Aorta (tissue), 5 donors: ENCODE measurements around the gene KRT82. TPM values are rescaled to one million over a fixed set of nuclear protein-coding genes. Genes with fewer than 3 reads are reported as not detected.

Experiments used
- ATAC-seq: fragments of 200-7000 bp; cut with Tn5 transposase; one replicate; pipeline ENCODE4 v1.9.1; 2022; ENCODE audit warnings: moderate library complexity; ENCODE audit not compliant: low FRiP score
- DNase-seq, 2 donors: peaks; one replicate each; pipeline ENCODE4 v3.0.0-alpha.2; 2020
- H3K27ac ChIP-seq, 2 donors: one replicate each; pipeline ENCODE4 v1.5.1; 2013; ENCODE audit warnings: low read length in 2 of 2, mild to moderate bottlenecking in 2 of 2, moderate library complexity in 2 of 2, control low read depth in 1 of 2, inconsistent platforms in 1 of 2, low read depth in 1 of 2
- H3K27me3 ChIP-seq, 2 donors: one replicate each; pipeline ENCODE4 v1.6.1; 2013; ENCODE audit warnings: control low read depth in 1 of 2, low read length in 1 of 2, mild to moderate bottlenecking in 1 of 2, moderate library complexity in 1 of 2; ENCODE audit not compliant: insufficient read depth in 2 of 2, control insufficient read depth in 1 of 2
- H3K36me3 ChIP-seq, 2 donors: one replicate each; pipeline ENCODE4 v1.6.1; 2013; ENCODE audit warnings: control low read depth in 1 of 2, low read length in 1 of 2, mild to moderate bottlenecking in 1 of 2; ENCODE audit not compliant: insufficient read depth in 2 of 2, control insufficient read depth in 1 of 2
- H3K4me1 ChIP-seq, 2 donors: one replicate each; pipeline ENCODE4 v1.6.1; 2013; ENCODE audit warnings: low read length in 2 of 2, control low read depth in 1 of 2, mild to moderate bottlenecking in 1 of 2, moderate library complexity in 1 of 2; ENCODE audit not compliant: insufficient read depth in 2 of 2, control insufficient read depth in 1 of 2
- H3K4me3 ChIP-seq, 2 donors: one replicate each; pipeline ENCODE4 v1.5.1; 2013; ENCODE audit warnings: low read length in 2 of 2, control low read depth in 1 of 2, mild to moderate bottlenecking in 1 of 2
- H3K9me3 ChIP-seq: one replicate; pipeline ENCODE4 v1.6.1; 2013; ENCODE audit warnings: mild to moderate bottlenecking, low read length; ENCODE audit not compliant: control insufficient read depth
- WGBS, 2 donors: extraction: QIAGEN DNeasy Blood & Tissue Kit; methylation state at CpG; one replicate each; pipeline ENCODE4 v1.1.7; 2013; 5-methylcytosine and 5-hydroxymethylcytosine counted together
- intact Hi-C, 2 donors: fragments of 100-400 bp; cut with DNase I; formaldehyde crosslinking; loops; one replicate each; pipeline versions ENCODE4 v1.14.2 to v1.15.0; 2022
- polyA plus RNA-seq, 2 donors: library from polyadenylated mRNA; stranded (reverse); fragments of 200-250 nt; gene quantifications; one replicate each; pipeline ENCODE4 v1.2.3, GENCODE V29; 2013
- total RNA-seq, 2 donors: library from RNA; stranded (reverse); fragmentation: NEBNext Ultra II Directional; extraction: Animal tissue kit (Norgen Biotek cat#: 25700); gene quantifications; one replicate each; pipeline ENCODE4 v1.2.1, GENCODE V29; 2021
- donor health status: healthy with polysubstance abuse.
- donor health status: Bipolar disorder and iron deficiency.
- donor health status: DM: no; HTN: no; CAD: no.
- donor health status: DM: no; HTN: no; CAD: no.
- donor health status: DM: yes; HTN: yes; CAD: no.

KRT82 gene
- total and polyA plus RNA-seq, 4 donors: not detected

GRCh38 chr12:52358575-52359350 is 47.4 kb downstream of the KRT82 start:
- WGBS, 2 donors: 91 to 96% methylated on average over 5 of the region's 5 CpGs

GRCh38 chr12:52356762-52357580 is 49.2 kb downstream of the KRT82 start:
- Histone ChIP-seq H3K4me1 (no peaks in the 10 kb centered on the region), H3K27ac (no peak overlapping the region), H3K9me3 (no peaks in the 10 kb centered on the region), H3K27me3 (no peaks in the 10 kb centered on the region), H3K36me3 (no peaks in the 10 kb centered on the region), H3K4me3 (no peak overlapping the region)
- 93 to 95% methylated on average over 20 of the region's 20 CpGs for WGBS, 2 donors
- ATAC-seq (no peak), DNase-seq (peak in 1 of 2 donors; percentile 62)
- intact Hi-C loops: no loop called here

More at GRCh38 chr12:52358575-52359350, 47.4 kb downstream of the KRT82 start:
- intact Hi-C loops: no loop called here
- peak in 1 of 2 donors; percentile 64 for DNase-seq
- no peaks in the 10 kb centered on the region for H3K9me3 ChIP-seq
- no peak overlapping the region for H3K27ac ChIP-seq
- no peaks in the 10 kb centered on the region for H3K27me3 ChIP-seq
- no peaks in the 10 kb centered on the region for H3K4me1 ChIP-seq
- H3K4me3 ChIP-seq: no peak overlapping the region
- H3K36me3 ChIP-seq: no peaks in the 10 kb centered on the region
- no peak for ATAC-seq

GRCh38 chr12:52356031-52356761 is 49.9 kb downstream of the KRT82 start:
- peak in 1 of 2 donors; percentile 71 for DNase-seq
- 91 to 92% methylated on average over 56 of the region's 56 CpGs for whole genome bisulfite sequencing, 2 donors

DNA sequence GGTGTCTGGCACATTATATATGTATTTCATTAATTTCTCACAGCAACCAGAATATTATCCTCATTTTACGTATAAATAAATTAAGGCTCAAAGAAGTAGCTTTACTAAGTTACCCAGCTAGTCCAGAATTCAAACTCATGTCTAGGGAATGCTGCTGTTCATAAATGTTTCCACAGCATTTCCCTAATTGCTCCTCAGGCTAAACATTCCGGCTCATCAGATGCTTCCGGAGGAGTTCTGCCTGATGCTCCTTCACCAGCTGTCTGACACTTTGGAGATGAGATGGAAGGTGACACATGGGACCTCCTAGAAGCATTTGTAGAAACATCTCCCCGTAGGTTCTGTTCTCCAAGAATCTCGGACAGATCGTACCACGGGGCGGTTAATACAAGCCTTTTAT is 51.0 kb downstream of the KRT82 start:
- Histone ChIP-seq H3K27me3 (no peaks in the 10 kb centered on the region), H3K4me1 (no peaks in the 10 kb centered on the region), H3K36me3 (no peaks in the 10 kb centered on the region), H3K27ac (no peak overlapping the region), H3K4me3 (no peak overlapping the region), H3K9me3 (no peaks in the 10 kb centered on the region)
- intact Hi-C loops: no loop called here
- DNase-seq (no peak), ATAC-seq (no peak)
- WGBS, 2 donors: 95 to 96% methylated on average over 8 of the region's 8 CpGs

More at GRCh38 chr12:52356031-52356761, 49.9 kb downstream of the KRT82 start:
- Histone ChIP-seq H3K4me3 (no peak overlapping the region), H3K9me3 (no peaks in the 10 kb centered on the region), H3K27ac (no peak overlapping the region), H3K36me3 (no peaks in the 10 kb centered on the region), H3K27me3 (no peaks in the 10 kb centered on the region), H3K4me1 (no peaks in the 10 kb centered on the region)
- intact Hi-C loops: no loop called here
- no peak for ATAC-seq

DNA sequence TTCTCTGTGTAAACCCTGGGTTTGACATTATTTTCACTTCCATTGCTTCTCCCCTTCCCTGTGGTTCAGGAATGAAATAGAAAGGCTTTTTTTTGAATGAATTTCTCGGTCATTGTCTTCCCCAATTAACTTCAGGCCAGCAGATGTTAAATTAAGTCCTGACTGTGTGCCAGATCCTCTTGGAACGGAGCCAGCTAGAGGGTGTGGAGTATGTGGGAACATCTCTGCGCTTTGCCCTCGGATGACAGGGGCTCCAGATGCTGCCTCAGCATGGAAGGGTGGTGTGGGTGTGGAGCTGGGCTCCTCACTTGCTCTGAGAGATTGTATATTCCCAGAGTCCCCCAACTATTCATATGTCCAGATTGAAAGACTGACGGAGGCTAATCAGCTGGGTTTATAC is 51.9 kb downstream of the KRT82 start:
- 40 to 49% methylated on average over 5 of the region's 5 CpGs for WGBS, 2 donors
- DNase-seq (no peak), ATAC-seq (no peak)
- Histone ChIP-seq H3K27me3 (no peaks in the 10 kb centered on the region), H3K4me3 (no peak overlapping the region), H3K36me3 (no peaks in the 10 kb centered on the region), H3K4me1 (no peaks in the 10 kb centered on the region), H3K27ac (no peak overlapping the region), H3K9me3 (no peaks in the 10 kb centered on the region)
- intact Hi-C loops: no loop called here

GRCh38 chr12:52353766-52354165 is 52.4 kb downstream of the KRT82 start:
- Histone ChIP-seq H3K4me3 (no peak overlapping the region), H3K36me3 (no peaks in the 10 kb centered on the region), H3K27me3 (no peaks in the 10 kb centered on the region), H3K9me3 (no peaks in the 10 kb centered on the region), H3K27ac (no peak overlapping the region), H3K4me1 (no peaks in the 10 kb centered on the region)
- DNase-seq (peak; percentile 25 to 42), ATAC-seq (no peak)
- WGBS, 2 donors: 82 to 83% methylated on average over 3 of the region's 3 CpGs
- intact Hi-C loops: no loop called here

- 92 to 95% methylated on average over 2 of the region's 2 CpGs for WGBS, 2 donors
- no peaks in the 10 kb centered on the region for H3K4me1 ChIP-seq
- intact Hi-C loops: no loop called here
- no peak overlapping the region for H3K27ac ChIP-seq
- ATAC-seq: no peak
- H3K4me3 ChIP-seq: no peak overlapping the region
- H3K9me3 ChIP-seq: no peaks in the 10 kb centered on the region
- no peaks in the 10 kb centered on the region for H3K27me3 ChIP-seq
- DNase-seq: no peak
- no peaks in the 10 kb centered on the region for H3K36me3 ChIP-seq
These were observed 53.2 kb downstream of the KRT82 start for GRCh38 chr12:52352951-52353350.

GRCh38 chr12:52351196-52352059 is 54.7 kb downstream of the KRT82 start:
- Histone ChIP-seq H3K36me3 (no peaks in the 10 kb centered on the region), H3K9me3 (no peaks in the 10 kb centered on the region), H3K4me1 (no peaks in the 10 kb centered on the region), H3K4me3 (no peak overlapping the region), H3K27ac (no peak overlapping the region), H3K27me3 (no peaks in the 10 kb centered on the region)
- no peak for ATAC-seq
- peak; percentile 51 to 79 for DNase-seq
- intact Hi-C loops: no loop called here
- WGBS, 2 donors: 5 to 6% methylated on average over 9 of the region's 9 CpGs
